ENCODE measurements around the gene SLC26A3. TPM values are rescaled to one million over a fixed set of nuclear protein-coding genes. Genes with fewer than 3 reads are reported as not detected.

Gene SLC26A3
- total and polyA plus RNA-seq, 10 of the 15 experiments (the other 5 are each of a cell fraction or from before 2014, with no cell fraction given) = 0.46 TPM; not detected in 9

DNA sequence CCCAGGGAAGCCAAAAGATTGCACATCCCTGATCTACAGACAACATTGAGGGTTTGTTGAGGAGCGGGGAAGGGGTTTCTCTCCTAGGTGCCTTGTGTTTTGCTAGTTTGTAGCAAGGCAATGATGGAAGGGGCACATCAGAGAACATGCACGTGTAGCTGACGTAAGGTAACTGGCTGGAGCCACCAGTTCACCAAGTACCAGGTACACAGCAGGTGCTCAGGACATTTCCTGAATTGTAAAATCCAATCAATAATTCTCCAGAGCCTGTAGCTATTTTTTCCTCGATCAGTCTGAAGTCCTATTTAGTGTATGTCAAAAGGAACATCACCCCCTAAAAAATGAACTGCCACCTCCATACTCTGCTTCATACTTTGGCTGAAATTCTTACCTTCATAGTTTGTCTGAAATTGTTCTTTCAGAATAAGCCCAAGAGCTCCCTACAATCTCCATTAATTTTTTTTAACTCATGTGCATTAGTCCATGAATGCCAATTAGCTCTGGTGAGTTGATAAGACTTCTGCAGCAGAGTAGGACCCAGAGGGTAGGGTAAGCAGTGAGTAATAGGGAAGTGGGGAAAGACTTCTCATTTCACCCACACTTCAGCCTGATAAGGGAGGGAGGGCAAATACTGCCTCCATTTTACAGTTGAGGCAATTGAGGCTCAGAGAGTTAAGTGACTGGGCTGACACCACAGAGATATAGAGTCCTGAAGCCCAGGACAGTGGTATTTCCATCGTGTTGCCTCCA lies 36.0 kb upstream of the SLC26A3 start:
- no TSS peak for BruUV-seq (replicated peaks)
- no peaks in the 10 kb centered on the region for H3K4me1 ChIP-seq (ENCODE audit: control insufficient read depth, insufficient read depth, low read length)
- no peaks in the 10 kb centered on the region for H3K36me3 ChIP-seq (ENCODE audit: control insufficient read depth in 2 of 2, insufficient read depth in 2 of 2, low read length in 1 of 2)
- H3K9ac ChIP-seq (ENCODE audit: control insufficient read depth, insufficient read depth, low read length) = no peak overlapping the region
- TF ChIP-seq NFYB (IDR thresholded peaks at IDR 0.05; ENCODE audit: insufficient read depth, low read depth, low read length) (no peak), NFXL1 (IDR thresholded peaks at IDR 0.05; ENCODE audit: borderline replicate concordance) (no peak), SREBF1 (IDR thresholded peaks at IDR 0.05; ENCODE audit: low read length) (no peak), ZSCAN29 (IDR thresholded peaks at IDR 0.05) (no peak)
- TF ChIP-seq, protein P1, sequence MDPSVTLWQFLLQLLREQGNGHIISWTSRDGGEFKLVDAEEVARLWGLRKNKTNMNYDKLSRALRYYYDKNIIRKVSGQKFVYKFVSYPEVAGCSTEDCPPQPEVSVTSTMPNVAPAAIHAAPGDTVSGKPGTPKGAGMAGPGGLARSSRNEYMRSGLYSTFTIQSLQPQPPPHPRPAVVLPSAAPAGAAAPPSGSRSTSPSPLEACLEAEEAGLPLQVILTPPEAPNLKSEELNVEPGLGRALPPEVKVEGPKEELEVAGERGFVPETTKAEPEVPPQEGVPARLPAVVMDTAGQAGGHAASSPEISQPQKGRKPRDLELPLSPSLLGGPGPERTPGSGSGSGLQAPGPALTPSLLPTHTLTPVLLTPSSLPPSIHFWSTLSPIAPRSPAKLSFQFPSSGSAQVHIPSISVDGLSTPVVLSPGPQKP (IDR thresholded peaks at IDR 0.05; ENCODE audit: low read depth, low read length) = no peak
- TF ChIP-seq, protein P2, sequence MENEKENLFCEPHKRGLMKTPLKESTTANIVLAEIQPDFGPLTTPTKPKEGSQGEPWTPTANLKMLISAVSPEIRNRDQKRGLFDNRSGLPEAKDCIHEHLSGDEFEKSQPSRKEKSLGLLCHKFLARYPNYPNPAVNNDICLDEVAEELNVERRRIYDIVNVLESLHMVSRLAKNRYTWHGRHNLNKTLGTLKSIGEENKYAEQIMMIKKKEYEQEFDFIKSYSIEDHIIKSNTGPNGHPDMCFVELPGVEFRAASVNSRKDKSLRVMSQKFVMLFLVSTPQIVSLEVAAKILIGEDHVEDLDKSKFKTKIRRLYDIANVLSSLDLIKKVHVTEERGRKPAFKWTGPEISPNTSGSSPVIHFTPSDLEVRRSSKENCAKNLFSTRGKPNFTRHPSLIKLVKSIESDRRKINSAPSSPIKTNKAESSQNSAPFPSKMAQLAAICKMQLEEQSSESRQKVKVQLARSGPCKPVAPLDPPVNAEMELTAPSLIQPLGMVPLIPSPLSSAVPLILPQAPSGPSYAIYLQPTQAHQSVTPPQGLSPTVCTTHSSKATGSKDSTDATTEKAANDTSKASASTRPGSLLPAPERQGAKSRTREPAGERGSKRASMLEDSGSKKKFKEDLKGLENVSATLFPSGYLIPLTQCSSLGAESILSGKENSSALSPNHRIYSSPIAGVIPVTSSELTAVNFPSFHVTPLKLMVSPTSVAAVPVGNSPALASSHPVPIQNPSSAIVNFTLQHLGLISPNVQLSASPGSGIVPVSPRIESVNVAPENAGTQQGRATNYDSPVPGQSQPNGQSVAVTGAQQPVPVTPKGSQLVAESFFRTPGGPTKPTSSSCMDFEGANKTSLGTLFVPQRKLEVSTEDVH (IDR thresholded peaks at IDR 0.05; ENCODE audit: low read depth, partially characterized antibody) = no peak
- TF ChIP-seq, protein P3, sequence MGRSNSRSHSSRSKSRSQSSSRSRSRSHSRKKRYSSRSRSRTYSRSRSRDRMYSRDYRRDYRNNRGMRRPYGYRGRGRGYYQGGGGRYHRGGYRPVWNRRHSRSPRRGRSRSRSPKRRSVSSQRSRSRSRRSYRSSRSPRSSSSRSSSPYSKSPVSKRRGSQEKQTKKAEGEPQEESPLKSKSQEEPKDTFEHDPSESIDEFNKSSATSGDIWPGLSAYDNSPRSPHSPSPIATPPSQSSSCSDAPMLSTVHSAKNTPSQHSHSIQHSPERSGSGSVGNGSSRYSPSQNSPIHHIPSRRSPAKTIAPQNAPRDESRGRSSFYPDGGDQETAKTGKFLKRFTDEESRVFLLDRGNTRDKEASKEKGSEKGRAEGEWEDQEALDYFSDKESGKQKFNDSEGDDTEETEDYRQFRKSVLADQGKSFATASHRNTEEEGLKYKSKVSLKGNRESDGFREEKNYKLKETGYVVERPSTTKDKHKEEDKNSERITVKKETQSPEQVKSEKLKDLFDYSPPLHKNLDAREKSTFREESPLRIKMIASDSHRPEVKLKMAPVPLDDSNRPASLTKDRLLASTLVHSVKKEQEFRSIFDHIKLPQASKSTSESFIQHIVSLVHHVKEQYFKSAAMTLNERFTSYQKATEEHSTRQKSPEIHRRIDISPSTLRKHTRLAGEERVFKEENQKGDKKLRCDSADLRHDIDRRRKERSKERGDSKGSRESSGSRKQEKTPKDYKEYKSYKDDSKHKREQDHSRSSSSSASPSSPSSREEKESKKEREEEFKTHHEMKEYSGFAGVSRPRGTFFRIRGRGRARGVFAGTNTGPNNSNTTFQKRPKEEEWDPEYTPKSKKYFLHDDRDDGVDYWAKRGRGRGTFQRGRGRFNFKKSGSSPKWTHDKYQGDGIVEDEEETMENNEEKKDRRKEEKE (IDR thresholded peaks at IDR 0.05) = no peak
- FAIRE-seq (no peak), ATAC-seq (no peak), DNase-seq (ENCODE audit: low read depth, low spot score) (no peak)
- H4K20me1 ChIP-seq (ENCODE audit: control insufficient read depth, insufficient read depth) = no peaks in the 10 kb centered on the region
- H3K27ac ChIP-seq (ENCODE audit: control insufficient read depth, insufficient read depth) = no peak overlapping the region
- no peak overlapping the region for H3K4me2 ChIP-seq (ENCODE audit: control insufficient read depth, insufficient read depth)
- H3K79me2 ChIP-seq (ENCODE audit: control insufficient read depth, insufficient read depth, low read length) = no peaks in the 10 kb centered on the region
- in situ Hi-C loops (cut with MboI) (no loop called here), intact Hi-C loops (cut with micrococcal nuclease; ENCODE audit: unreplicated experiment) (no loop called here)
- H3K27me3 ChIP-seq (replicated peaks in 1 of 2; ENCODE audit: control insufficient read depth in 2 of 2, insufficient read depth in 2 of 2, low read length in 1 of 2) = peaks cover 0 to 1% of the 10 kb centered on the region in 2 experiments; a peak in 3 of 4 replicates
- no peaks in the 10 kb centered on the region for H3K9me3 ChIP-seq (replicated peaks; ENCODE audit: control insufficient read depth, insufficient read depth, low read length)
- WGBS (ENCODE audit: insufficient coverage, insufficient replicate concordance, low lambda C conversion rate, missing lambda C conversion rate) = 24% methylated on average over 5 of the region's 5 CpGs
- H3K4me3 ChIP-seq = no peak overlapping the region
- ChIA-PET CTCF (interaction anchor here (1.6 kb wide), 1 partner anchor 178 kb away, joined by 3 read pairs; no protein-coding TSS in a partner anchor), RAD21 (ENCODE audit: unreplicated experiment) (no interaction called here), SMC1A (ENCODE audit: uncharacterized antibody, unreplicated experiment) (no interaction called here), POLR2A (no interaction called here)
- H2AFZ ChIP-seq (ENCODE audit: control insufficient read depth, low read depth, low read length) = no peak overlapping the region

All from GM12878 (cell line).